ENCODE results near the gene PML.

PML gene

DNA sequence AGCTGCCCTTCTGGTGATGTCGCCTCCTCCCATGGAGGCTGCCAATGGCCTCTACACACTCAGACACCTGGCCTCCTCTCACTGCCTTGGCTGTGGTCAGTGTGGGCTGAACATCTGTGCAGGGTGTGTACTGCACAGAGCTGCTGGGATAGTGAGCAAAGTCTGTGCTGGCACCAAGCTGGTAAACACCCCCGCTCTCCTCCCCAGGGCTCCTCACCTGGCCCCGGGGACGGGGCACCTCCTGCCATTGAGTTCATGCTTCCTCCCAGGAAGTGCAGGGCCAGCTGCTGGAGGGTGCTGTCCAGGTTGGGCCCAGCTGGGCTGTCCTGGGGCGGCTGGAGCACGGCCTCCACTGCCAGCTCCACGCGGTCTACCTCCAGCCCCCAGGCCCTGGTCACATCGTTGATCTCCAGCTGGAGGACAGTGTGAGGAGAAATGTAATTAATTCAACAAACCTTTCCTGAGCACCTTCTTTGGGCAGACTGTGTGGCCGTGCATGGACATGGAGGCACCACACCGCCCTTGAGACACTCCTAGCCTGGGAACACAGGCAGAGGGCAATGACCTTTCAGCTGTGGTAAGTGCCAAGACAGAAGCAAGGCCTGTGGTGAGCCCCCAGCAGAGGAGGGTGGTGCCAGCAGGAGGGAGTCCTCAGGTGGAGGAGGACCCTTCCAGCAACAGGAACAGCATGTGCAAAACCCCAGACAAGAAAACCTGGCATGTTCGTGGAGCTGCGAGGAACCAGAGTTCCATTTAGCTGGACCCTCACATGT is 9.2 kb upstream of the PML start:
- no peak for DNase-seq (ENCODE audit: low read depth)

- DNase-seq (ENCODE audit: low read depth) = no peak
These were observed 8.3 kb upstream of the PML start for GRCh38 chr15:73986055-73986775.

GRCh38 chr15:73986776-73987056 is 7.8 kb upstream of the PML start:
- DNase-seq (ENCODE audit: low read depth) = no peak

GRCh38 chr15:73987250-73987649 is 7.3 kb upstream of the PML start:
- no peak for DNase-seq (ENCODE audit: low read depth)

DNA sequence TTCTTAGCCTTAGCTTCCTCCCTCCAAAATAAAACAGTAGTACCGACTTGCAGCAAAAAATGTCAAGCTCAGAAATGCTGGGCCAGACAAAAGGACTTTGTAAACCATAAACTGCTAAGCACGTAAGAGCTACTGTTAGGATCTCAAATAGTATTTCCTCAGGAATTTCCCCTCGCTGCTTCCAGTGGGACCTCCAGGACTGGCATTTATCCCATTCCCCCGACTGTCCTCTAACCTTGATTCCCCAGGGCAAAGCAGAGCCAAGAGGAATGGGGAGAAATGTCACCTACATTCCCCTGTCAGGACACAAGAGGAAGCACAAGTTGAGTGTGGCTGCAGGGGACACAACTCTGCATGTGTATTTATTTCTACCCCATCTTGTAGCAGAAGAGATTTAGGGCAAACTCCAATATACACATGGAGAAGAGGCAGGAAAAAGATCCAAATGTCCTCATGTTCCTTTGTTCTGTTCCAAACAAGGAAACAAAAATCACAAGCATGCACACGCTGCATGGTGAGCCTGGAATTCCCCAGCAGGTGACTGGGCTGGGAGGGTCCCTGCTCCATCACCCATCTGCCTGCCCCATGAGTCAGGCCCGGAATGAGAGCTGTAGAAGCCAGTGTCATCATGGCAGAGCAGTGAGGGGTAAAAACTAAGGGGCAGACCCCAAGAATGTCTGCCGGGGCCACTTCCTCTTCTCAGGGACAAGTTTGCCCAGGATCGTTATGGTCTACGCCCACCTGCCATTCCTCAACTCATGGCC is 6.7 kb upstream of the PML start:
- no peak for DNase-seq (ENCODE audit: low read depth)

DNA sequence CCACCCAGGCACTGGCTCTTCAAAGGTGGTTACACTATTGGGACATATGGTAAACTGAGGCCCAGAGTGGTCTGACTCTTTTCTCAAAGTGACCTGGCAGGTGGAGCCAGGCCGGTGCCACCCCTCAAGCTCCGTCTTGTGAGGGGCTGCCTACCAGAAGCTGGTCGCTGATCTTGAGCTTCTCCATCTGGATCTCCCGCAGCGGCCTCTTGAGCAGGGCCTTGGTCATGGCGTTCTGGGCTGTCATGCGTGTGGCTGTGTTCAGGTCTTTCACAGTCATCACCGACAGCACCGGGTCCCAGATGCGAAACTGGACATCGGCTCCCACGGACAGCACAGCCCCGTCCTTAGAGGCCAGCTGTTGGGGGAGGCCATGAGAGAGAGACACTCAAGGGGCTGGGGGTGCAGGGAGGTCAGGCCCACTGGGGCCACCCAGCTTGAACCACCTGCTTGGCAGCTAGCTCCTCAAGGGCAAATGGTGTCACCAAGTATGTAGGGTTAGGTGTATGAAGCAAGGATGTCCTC is 6.0 kb upstream of the PML start:
- no peak for DNase-seq (ENCODE audit: low read depth)

DNA sequence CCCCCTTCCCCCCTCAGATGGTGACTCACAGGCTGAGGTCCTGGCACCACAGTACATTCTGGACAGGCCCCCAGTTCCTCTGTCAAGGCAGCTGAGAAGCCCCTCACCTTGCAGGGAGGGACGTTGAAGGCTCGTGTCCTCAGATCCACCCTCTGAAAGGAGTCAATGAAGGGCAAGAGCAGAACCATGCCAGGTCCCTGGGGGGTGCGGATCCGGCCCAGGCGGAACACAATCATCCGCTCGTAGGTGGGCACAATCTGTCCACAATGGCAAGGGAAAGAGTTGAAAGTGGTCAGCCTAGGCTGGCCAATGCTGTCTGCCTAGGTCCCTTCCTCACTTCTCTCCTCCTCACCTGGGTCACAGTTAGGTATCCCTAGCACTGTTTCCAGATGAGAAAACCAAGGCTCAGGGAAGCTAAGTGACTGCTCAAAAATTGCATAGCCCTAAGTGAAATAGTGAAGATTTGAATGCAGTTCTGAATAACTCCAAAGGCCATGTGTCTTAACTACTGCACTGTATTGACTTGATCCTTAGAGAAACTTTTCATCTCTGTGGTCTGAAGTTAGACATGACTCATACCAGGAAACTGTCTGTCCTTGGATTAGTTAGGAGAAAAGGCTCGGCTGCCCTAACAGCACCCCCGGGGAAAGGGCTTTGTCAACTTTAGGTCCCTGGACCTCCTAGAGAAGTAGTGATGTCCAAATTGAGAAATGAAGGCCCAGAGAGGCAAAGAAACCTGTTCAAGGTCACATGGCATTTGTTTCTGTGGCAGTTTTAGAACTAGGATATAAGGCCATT is 5.3 kb upstream of the PML start:
- peak; percentile 79 for DNase-seq (ENCODE audit: low read depth)

GRCh38 chr15:73990250-73991005 is 4.1 kb upstream of the PML start:
- no peak for DNase-seq (ENCODE audit: low read depth)

- peak; percentile 68 for DNase-seq (ENCODE audit: low read depth)
These were observed 3.3 kb upstream of the PML start for GRCh38 chr15:73991260-73991659.

- peak; percentile 85 for DNase-seq (ENCODE audit: low read depth)
These were observed 2.6 kb upstream of the PML start, which contains the start of gene STOML1 for GRCh38 chr15:73991726-73992593. TSS of gene STOML1 (minus strand) at chr15:73992295. CDS start at chr15:73992223, 72 bp downstream.

DNA sequence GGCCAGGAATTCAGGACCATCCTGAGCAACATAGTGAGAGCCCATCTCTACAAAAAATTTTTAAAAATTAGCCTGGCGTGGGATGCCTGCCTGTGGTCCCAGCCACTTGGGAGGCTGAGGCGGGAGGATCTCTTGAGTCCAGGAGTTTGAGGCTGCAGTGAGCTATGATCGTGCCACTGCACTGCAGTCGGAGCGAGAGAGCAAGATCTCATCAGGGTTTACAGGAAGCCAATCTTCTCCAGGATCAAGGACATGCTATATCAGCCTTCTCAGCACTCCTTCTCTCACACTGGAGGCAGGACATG is 2.0 kb upstream of the PML start:
- no peak for DNase-seq (ENCODE audit: low read depth)

GRCh38 chr15:73993211-73993994 is 1.1 kb upstream of the PML start:
- no peak for DNase-seq (ENCODE audit: low read depth)

- no peak for DNase-seq (ENCODE audit: low read depth)
These were observed 551 bp downstream of the PML start for GRCh38 chr15:73994912-73995622.

DNA sequence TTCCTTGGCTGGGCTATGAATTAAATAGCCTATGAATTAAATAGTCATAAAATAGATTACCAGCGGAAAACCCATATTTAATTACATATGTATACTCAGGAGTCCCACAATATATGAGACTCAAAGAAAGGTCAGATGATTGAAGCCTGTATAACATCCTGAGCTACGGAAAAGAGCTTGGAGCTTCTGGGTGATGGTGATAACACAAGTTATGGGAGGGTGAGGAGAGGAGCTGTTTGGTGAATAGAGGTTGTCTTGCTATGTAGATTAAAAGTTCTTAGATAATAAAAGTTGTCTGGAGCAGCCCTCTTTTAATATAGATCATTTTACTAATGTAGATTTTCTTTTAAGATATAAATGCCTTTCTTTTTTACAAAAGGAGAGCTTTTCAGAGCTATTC is 1.8 kb downstream of the PML start:
- DNase-seq (ENCODE audit: low read depth) = no peak

GRCh38 chr15:73996939-73997338 is 2.4 kb downstream of the PML start:
- DNase-seq (ENCODE audit: low read depth) = no peak

DNA sequence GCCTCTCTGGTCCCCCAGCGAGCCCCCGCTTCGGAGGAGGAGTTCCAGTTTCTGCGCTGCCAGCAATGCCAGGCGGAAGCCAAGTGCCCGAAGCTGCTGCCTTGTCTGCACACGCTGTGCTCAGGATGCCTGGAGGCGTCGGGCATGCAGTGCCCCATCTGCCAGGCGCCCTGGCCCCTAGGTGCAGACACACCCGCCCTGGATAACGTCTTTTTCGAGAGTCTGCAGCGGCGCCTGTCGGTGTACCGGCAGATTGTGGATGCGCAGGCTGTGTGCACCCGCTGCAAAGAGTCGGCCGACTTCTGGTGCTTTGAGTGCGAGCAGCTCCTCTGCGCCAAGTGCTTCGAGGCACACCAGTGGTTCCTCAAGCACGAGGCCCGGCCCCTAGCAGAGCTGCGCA is 3.5 kb downstream of the PML start:
- no peak for DNase-seq (ENCODE audit: low read depth)

DNA sequence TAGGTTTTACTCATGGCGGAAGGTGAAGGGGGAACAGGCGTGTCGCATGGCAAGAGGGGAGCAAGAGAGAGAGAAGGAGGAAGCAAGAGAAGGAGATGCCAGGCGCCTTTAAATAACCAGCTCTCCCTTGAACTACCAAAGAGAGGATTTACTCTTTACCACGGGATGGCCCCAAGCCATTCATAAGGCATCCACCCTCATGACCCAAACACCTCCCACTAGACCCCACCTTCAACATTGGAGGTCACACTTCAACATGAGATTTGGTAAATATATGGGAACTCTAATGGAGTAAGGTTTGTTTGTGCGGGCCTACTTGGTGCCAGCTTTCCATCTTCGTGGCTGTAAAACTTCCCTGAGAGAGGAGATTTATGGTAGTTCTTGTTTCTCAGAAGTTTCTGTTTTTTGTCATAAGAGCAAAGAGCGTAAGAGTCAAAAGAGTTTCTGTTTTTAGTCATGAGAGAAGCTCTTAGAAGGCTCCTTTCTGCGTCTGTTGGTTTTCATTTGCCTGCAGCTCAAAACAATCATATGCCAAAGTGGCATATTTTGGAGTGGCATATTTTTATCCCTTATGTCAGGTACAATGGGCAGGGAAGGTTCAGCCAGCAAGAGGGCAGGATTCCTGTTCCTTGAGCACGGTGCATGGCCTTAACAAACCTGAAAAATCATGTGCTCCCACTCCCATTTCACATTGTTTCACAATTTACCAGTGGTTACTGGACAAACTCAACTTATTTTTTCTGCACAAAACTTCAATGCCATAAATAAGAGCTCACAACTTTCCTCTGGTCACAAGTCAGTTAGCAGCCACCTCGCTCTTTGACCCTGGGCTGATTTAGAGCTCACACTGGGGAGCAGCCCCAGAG is 12.5 kb downstream of the PML start:
- DNase-seq (ENCODE audit: low read depth) = no peak

DNA sequence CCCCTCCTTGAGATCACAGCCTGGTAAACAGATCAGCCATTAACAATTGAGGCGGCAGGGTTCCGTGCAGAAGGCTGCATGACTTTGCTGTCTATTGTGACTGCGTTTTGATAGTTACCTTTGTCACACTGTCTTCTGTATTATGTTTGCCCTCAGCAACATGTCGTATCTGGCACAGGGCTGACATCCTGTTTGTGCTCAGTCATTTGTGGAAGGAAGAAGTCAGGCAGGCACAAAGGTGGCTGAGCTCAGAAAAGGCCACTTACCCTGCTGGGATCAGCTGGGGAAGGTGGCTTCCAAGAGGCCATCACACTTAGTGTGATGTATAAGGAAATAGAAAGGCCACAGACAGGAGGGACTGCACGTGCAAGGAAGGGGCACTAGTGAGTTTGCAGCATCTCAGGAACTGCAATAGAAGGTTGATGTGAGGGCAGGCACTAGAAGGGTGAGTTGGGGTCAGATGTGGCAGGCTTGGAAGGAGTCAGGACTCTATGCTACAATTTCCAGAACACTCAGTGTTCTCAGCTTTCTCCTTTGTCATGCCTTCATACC is 13.4 kb downstream of the PML start:
- no peak for DNase-seq (ENCODE audit: low read depth)
